H54 (cell line): Measurements from ENCODE around the gene FBXO41.

ENCODE experiments used
- DNase-seq: peaks from one replicate; pipeline ENCODE4 v3.0.0; 2011; ENCODE audit warnings: low spot score, mixed read lengths; ENCODE audit not compliant: insufficient read length
- FAIRE-seq: peaks from 3 replicates; lab custom pipeline; 2011; peaks lifted over from hg19 to GRCh38; lab: Jason Lieb, UNC
- POLR2A ChIP-seq: IDR thresholded peaks from 2 replicates; pipeline ENCODE4 v1.6.1; 2011; ENCODE audit warnings: low read depth, mild to moderate bottlenecking, low read length

The FBXO41 gene

DNA sequence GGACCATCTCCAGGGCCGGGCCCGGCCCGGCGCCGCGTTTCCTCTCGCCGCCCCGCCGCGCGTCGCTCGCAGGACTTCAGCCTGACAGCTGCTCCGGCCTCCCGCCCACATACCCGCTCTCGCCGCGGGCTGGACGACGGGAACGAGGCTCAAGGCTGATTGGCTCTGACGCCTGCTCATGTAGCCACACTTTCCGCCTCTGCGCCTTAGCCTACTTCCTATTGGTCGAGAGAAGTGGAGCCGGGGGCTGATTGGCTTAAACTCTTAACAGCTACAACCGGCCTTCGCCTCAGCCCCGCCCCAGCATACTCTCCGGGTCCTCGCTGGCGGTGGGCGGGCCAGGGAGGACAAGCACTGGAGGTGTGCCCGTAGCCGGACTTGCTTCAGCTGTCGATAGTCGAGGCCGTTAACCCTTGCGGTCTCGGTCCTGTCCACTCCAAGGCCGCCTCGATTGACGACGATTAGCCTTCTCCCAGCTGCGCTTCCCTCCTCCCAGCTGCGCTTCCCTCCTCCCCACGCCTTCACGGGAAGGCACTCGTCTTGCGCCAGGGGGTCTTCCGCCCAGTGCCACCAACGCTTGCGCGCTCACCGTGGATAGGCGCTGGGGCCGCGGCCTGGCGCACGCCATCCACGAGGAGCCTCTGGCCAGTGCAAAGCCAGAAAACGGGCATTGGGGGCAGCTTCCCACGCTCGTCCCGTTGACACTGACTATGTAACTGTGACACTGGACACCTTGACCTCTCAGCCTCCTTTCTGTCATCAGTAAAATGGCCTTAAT lies 50.9 kb downstream of the FBXO41 start, which contains the start of gene PRADC1:
Gene PRADC1 (minus strand): TSS at position 86 of the 778 bp plus-strand sequence. CDS start 79 bp downstream, at position 7.
- DNase-seq (peak; percentile 95), FAIRE-seq (peak; percentile 84)
- TF ChIP-seq POLR2A = peak; percentile 51

DNA sequence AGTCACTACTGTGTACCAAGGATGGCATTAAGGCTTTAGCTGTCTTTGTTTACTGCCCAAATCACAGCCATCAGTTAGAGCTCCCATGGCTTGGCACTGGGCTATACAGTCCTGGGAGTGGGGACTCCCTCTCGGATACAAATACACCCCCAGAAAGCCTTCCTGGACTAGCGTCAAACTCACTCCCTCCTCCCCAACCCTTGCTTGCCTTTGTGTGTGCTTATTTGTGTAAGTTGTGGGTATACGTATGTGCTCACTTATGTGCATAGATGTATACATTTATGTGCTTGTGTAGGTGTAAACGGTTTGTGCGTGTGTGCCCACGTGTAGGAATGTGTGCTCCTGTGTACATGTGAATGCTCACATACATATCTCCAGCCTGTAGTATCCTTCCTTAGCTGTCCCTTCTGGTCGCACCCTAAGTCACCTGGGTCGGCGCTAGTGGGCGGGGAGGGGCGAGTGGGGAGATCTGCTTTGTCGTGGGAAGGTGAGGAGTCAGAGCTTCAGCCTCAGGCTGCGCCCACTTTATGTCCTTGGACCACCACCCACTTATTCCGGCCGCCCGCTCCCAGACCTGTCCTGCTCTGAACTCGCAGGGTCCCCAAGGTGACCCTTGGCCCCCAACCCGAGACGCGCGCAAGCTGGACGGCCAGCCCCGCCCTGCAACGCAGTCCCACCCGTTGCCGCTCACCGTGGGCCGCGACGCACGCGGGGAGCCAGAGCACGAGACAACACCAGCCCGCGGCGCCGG lies 51.7 kb downstream of the FBXO41 start:
- DNase-seq = no peak
- no peak for TF ChIP-seq POLR2A
- no peak for FAIRE-seq

DNA sequence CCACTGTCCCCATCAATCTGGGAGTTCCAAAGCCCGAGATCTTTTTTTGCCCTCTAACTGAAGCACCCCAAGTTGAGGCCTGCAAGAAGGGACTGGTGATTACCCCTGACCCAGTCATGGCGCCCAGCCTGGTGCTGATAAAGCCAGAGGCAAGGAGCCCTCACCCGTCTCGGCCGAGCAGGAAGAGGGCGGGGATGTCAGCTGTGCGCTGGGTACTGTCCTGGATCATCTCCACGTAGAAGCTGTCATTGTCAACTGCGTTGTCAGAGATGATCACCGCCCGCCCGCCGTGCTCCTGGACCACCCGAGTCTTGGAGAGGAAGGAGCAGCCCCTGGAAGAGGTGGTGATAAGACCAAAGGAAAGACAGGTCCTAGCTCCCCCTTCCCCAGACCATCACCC lies 55.6 kb downstream of the FBXO41 start:
- FAIRE-seq (no peak), DNase-seq (no peak)
- no peak for TF ChIP-seq POLR2A

DNA sequence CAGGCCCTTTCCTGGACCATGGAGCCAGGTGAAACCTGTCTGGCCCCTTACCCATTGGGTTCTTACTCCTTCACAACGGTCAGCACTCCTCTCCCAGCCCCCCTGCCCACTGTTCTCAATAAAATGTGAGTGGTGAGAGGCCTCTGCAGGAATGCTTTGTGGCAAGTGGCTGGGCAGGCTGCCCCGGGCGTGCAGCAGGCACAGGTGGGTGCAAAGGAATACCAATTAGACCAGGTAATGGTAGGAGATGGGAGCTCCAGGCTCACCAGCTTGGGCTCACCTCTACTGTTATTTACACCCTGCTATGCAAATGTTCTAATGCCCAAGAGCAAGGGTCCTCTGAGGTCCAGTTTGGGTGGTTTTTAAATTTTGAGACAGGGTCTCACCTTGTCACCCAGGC lies 57.2 kb downstream of the FBXO41 start:
- FAIRE-seq = no peak
- DNase-seq = no peak
- no peak for TF ChIP-seq POLR2A

- DNase-seq = no peak
- TF ChIP-seq POLR2A = no peak
- no peak for FAIRE-seq
Measured at GRCh38 chr2:73225513-73226360, 58.5 kb downstream of the FBXO41 start.

- no peak for TF ChIP-seq POLR2A
- DNase-seq (no peak), FAIRE-seq (no peak)
Measured at GRCh38 chr2:73223821-73224220, 60.5 kb downstream of the FBXO41 start.

DNA sequence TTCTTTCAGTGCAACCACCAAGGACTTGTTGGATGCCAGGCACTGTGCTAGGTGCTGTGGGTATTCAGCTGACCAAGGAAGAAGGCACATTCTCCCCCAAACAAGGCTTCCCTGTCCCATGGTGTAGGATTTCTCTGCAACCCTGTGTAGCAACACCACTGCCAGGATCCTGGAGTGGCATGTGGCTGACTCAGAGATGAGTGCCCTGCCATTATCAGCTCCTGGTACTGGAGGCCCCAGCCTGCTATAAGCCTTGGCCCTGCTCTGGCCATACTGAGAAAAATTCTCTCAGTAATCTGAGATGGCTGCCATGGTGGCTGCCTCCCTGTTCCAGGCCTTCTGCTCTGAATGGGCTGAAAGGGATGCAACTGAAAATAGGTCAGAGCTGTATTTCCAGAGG lies 66.0 kb downstream of the FBXO41 start:
- FAIRE-seq = no peak
- no peak for TF ChIP-seq POLR2A

GRCh38 chr2:73217826-73218225 lies 66.5 kb downstream of the FBXO41 start:
- DNase-seq = no peak
- no peak for TF ChIP-seq POLR2A
- no peak for FAIRE-seq

More for the DNA sequence above, 66.0 kb downstream of the FBXO41 start:
- DNase-seq = peak; percentile 69

DNA sequence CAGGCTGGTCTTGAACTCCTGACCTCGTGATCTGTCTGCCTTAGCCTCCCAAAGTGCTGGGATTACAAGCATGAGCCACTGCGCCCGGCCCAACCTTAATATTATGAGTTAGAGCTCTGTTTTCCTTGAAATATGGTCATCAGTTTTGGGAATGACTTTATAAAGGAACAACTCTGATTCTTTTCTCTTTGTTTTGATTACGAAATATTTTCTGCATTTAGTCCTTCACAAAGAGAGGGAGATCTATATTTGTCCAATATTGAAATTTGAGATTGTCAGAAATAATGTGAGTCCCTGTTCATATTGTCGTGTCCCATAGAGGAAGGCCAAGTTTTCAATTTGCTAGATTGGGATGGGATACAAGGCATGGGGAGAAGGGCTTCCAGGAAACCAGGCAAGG lies 67.1 kb downstream of the FBXO41 start:
- no peak for FAIRE-seq
- TF ChIP-seq POLR2A = no peak
- no peak for DNase-seq

GRCh38 chr2:73215254-73215653 lies 69.0 kb downstream of the FBXO41 start:
- no peak for DNase-seq
- no peak for TF ChIP-seq POLR2A
- FAIRE-seq = no peak

GRCh38 chr2:73214120-73215035 lies 69.9 kb downstream of the FBXO41 start, which contains the start of gene SMYD5:
Gene SMYD5, plus strand, starts transcription at chr2:73214245. Its CDS starts 22 bp downstream, at chr2:73214267.
- FAIRE-seq (no peak), DNase-seq (peak; percentile 77)
- TF ChIP-seq POLR2A = 0 out of 2 replicates have a peak, but pooled peaks have one; percentile 13

- no peak for FAIRE-seq
- TF ChIP-seq POLR2A = no peak
- peak; percentile 77 for DNase-seq
Measured at GRCh38 chr2:73212448-73213176, 71.7 kb downstream of the FBXO41 start.

DNA sequence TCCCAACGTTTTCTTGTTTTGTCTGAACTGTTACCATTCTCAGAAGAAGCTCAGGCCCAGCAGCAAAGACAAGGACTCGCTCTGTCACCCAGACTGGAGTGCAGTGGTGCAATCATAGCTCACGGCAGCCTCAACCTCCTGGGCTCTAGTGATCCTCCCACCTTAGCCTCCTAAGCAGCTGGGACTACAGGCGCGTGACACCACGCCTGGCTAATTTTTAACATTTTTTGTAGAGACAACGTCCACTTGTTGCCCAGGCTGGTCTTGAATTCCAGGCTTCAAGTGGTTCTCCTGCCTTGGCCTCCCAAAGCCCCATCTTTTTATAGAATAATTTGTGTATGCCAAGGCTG lies 72.2 kb downstream of the FBXO41 start:
- no peak for DNase-seq
- FAIRE-seq = no peak
- no peak for TF ChIP-seq POLR2A
